8988T (cell line): ENCODE data around the gene MGAT2.

Source experiments
- DNase-seq: peaks from one replicate; pipeline ENCODE4 v3.0.0; 2011

The MGAT2 gene

GRCh38 chr14:49659526-49660455 is 39.2 kb downstream of the MGAT2 start:
- no peak for DNase-seq

GRCh38 chr14:49670475-49670874 is 49.9 kb downstream of the MGAT2 start:
- DNase-seq, result no peak
